MM.1S (cell line): Measurements from ENCODE around the gene TRAPPC11.

ENCODE experiments used
- DNase-seq: peaks from one replicate; pipeline ENCODE4 v3.0.0-alpha.2; 2015
- H2AFZ ChIP-seq: fragments of 300-600 bp; sonication (generic); 2 replicates; pipeline ENCODE4 v1.6.0; 2016; ENCODE audit warnings: antibody characterized with exemption, low read length
- H3F3A ChIP-seq: fragments of 300-600 bp; sonication (generic); 2 replicates; pipeline ENCODE4 v1.6.1; 2016; ENCODE audit warnings: mild to moderate bottlenecking, antibody characterized with exemption, low read length, moderate library complexity, mixed read lengths; ENCODE audit not compliant: insufficient read depth
- H3K27ac ChIP-seq: fragments of 300-600 bp; sonication (generic); 2 replicates; pipeline ENCODE4 v1.5.1; 2016; ENCODE audit warnings: mild to moderate bottlenecking, low read length
- H3K27me3 ChIP-seq: fragments of 300-600 bp; sonication (generic); replicated peaks from 2 replicates; pipeline ENCODE4 v1.6.0; 2016; ENCODE audit warnings: low read length; ENCODE audit not compliant: insufficient read depth
- H3K36me3 ChIP-seq: fragments of 300-600 bp; sonication (generic); replicated peaks from 2 replicates; pipeline ENCODE4 v1.6.1; 2016; ENCODE audit warnings: mild to moderate bottlenecking, low read length, mixed read lengths; ENCODE audit not compliant: insufficient read depth
- H3K4me1 ChIP-seq: fragments of 300-600 bp; sonication (generic); 2 replicates; pipeline ENCODE4 v1.6.1; 2016; ENCODE audit warnings: low read length, mixed read lengths
- H3K4me2 ChIP-seq: fragments of 300-600 bp; sonication (generic); 2 replicates; pipeline ENCODE4 v1.6.0; 2016; ENCODE audit warnings: low read depth, low read length
- H3K4me3 ChIP-seq: fragments of 300-600 bp; sonication (generic); 2 replicates; pipeline ENCODE4 v1.5.1; 2016; ENCODE audit warnings: low read length, mixed read lengths
- H3K79me2 ChIP-seq: fragments of 300-600 bp; sonication (generic); 2 replicates; pipeline ENCODE4 v1.6.1; 2016; ENCODE audit warnings: mixed run types, low read length, mixed read lengths
- H3K9ac ChIP-seq: fragments of 300-600 bp; sonication (generic); 2 replicates; pipeline ENCODE4 v1.6.1; 2016; ENCODE audit warnings: low read length, mixed read lengths
- H3K9me2 ChIP-seq: fragments of 300-600 bp; sonication (generic); replicated peaks from 2 replicates; pipeline ENCODE4 v1.6.1; 2016; ENCODE audit warnings: mild to moderate bottlenecking, low read length, mixed read lengths; ENCODE audit not compliant: insufficient read depth
- H3K9me3 ChIP-seq: fragments of 300-600 bp; sonication (generic); replicated peaks from 2 replicates; pipeline ENCODE4 v1.6.1; 2016; ENCODE audit warnings: mild to moderate bottlenecking, low read length, mixed read lengths; ENCODE audit not compliant: insufficient read depth
- H4K20me1 ChIP-seq: fragments of 300-600 bp; sonication (generic); 2 replicates; pipeline ENCODE4 v1.6.1; 2016; ENCODE audit warnings: mild to moderate bottlenecking, low read length, moderate library complexity, mixed read lengths; ENCODE audit not compliant: insufficient read depth
- EZH2 ChIP-seq: fragments of 300-600 bp; sonication (generic); optimal IDR thresholded peaks from 2 replicates; pipeline ENCODE3; 2017; ENCODE audit warnings: low read depth, mild to moderate bottlenecking, antibody characterized with exemption, low read length, mixed read lengths
- EZH2phosphoT487 ChIP-seq: fragments of 300-600 bp; sonication (generic); IDR thresholded peaks from 2 replicates; pipeline ENCODE4 v1.6.1; 2018; ENCODE audit warnings: antibody characterized with exemption, low read length
- TF ChIP-seq, protein P1 (sequence below): fragments of 300-600 bp; sonication (generic); IDR thresholded peaks from 2 replicates; pipeline ENCODE4 v1.5.1; 2016; ENCODE audit warnings: antibody characterized with exemption, low read length, mixed read lengths

The TRAPPC11 gene

DNA sequence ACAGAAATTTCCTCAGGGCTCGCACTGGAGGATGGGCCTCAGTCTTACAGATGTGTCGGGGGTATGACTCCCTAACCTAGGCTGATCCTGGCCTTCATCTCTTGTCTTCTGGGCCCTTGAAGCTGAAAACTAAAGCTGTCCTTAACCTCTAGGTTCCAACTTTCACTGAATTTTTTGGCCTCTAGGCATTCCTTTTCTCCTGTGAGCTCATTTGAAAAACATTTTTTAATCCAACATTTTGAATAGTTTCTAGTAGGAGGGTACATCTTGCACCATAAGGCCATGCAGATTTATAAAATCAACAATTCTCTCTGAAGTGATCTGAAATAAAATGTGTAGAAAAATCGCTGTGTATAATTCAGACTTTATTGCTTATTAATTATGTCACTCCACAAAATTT is 19.8 kb upstream of the TRAPPC11 start:
- TF ChIP-seq EZH2phosphoT487 (no peak), EZH2 (no peak)
- TF ChIP-seq, protein P1, sequence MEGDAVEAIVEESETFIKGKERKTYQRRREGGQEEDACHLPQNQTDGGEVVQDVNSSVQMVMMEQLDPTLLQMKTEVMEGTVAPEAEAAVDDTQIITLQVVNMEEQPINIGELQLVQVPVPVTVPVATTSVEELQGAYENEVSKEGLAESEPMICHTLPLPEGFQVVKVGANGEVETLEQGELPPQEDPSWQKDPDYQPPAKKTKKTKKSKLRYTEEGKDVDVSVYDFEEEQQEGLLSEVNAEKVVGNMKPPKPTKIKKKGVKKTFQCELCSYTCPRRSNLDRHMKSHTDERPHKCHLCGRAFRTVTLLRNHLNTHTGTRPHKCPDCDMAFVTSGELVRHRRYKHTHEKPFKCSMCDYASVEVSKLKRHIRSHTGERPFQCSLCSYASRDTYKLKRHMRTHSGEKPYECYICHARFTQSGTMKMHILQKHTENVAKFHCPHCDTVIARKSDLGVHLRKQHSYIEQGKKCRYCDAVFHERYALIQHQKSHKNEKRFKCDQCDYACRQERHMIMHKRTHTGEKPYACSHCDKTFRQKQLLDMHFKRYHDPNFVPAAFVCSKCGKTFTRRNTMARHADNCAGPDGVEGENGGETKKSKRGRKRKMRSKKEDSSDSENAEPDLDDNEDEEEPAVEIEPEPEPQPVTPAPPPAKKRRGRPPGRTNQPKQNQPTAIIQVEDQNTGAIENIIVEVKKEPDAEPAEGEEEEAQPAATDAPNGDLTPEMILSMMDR: no peak
- H2AFZ ChIP-seq: no peak overlapping the region

DNA sequence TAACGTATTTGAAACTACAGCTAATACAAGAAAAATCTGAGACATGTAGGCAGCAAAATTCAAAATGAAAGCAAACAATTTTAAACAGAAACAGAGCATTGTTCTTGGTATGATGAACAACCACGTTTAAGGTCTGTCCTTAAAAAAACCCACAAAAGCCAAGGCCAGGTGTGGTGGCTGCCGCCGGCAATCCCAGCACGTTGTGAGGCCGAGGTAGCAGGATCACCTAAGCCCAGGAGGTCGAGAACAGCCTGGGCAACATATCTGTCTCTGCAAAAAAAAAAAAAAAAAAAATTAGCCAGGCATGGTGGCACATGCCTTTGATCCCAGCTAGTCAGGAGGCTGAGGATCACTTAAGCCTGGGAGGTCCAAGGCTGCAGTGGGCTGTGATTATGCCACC is 13.8 kb upstream of the TRAPPC11 start:
- Histone ChIP-seq H4K20me1 (no peaks in the 10 kb centered on the region), H3K4me1 (no peaks in the 10 kb centered on the region), H3K9ac (no peak overlapping the region), H2AFZ (no peak overlapping the region), H3K27me3 (no peaks in the 10 kb centered on the region), H3K4me3 (no peak overlapping the region), H3K36me3 (peaks cover 4% of the 10 kb centered on the region; the same call in 1 of the 2 replicates), H3K27ac (no peak overlapping the region), H3K9me3 (no peaks in the 10 kb centered on the region), H3F3A (no peaks in the 10 kb centered on the region), H3K4me2 (no peak overlapping the region), H3K9me2 (no peaks in the 10 kb centered on the region), H3K79me2 (no peaks in the 10 kb centered on the region)
- TF ChIP-seq EZH2 (no peak), EZH2phosphoT487 (no peak)
- TF ChIP-seq, protein P1: no peak
- DNase-seq: no peak

More for the DNA sequence above, 19.8 kb upstream of the TRAPPC11 start:
- no peaks in the 10 kb centered on the region for H3K9me3 ChIP-seq
- H3K9ac ChIP-seq: no peak overlapping the region
- H3K9me2 ChIP-seq: no peaks in the 10 kb centered on the region
- no peak overlapping the region for H3K27ac ChIP-seq
- no peaks in the 10 kb centered on the region for H3K79me2 ChIP-seq
- H3K4me3 ChIP-seq: no peak overlapping the region
- no peaks in the 10 kb centered on the region for H3K27me3 ChIP-seq
- no peak overlapping the region for H3K4me2 ChIP-seq
- no peaks in the 10 kb centered on the region for H3F3A ChIP-seq
- DNase-seq: no peak
- peaks cover 4% of the 10 kb centered on the region; the same call in 1 of the 2 replicates for H3K36me3 ChIP-seq
- no peaks in the 10 kb centered on the region for H3K4me1 ChIP-seq
- H4K20me1 ChIP-seq: no peaks in the 10 kb centered on the region

DNA sequence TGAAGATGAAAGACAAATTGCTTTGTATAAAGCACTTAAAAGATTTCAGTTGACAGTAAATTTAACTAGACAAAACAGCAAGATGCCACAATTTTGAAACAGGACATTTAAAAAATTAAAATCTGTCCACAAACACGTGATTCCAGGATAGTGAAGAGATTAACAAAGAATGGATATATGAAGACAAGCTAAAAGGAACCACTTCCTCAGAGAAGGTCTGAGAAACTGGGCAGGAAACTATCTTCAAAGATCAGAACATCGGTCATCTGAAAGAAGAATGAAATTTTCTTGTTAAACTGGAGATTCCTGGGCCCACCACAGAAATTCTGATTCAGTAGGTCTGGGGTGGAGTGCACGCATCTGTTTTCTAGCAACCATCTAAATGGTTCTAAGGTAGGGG is 1.5 kb upstream of the TRAPPC11 start:
- peaks cover 46% of the 10 kb centered on the region for H3K79me2 ChIP-seq

More for the DNA sequence above, 1.5 kb upstream of the TRAPPC11 start:
- Histone ChIP-seq H2AFZ (no peak overlapping the region), H3K27ac (no peak overlapping the region), H3K27me3 (no peaks in the 10 kb centered on the region), H3K4me1 (peaks cover 10% of the 10 kb centered on the region; the same call in 1 of the 2 replicates), H3K9me3 (no peaks in the 10 kb centered on the region), H3K36me3 (no peaks in the 10 kb centered on the region), H3K4me2 (peak overlapping the region; percentile 83), H3K9me2 (no peaks in the 10 kb centered on the region), H4K20me1 (no peaks in the 10 kb centered on the region), H3K4me3 (peak overlapping the region; percentile 80; the same call in 1 of the 2 replicates), H3F3A (peaks cover 12% of the 10 kb centered on the region), H3K9ac (no peak overlapping the region)
- no peak for DNase-seq
- TF ChIP-seq EZH2phosphoT487 (no peak), EZH2 (no peak)
- TF ChIP-seq, protein P1: no peak
